Suprapubic skin (tissue), 3 donors: ENCODE data around the gene OSBPL9.

Source experiments
- POLR2A ChIP-seq, 2 donors: fragments of 450-650 bp; IDR thresholded peaks; one replicate each; pipeline ENCODE4 v1.6.1; 2017; ENCODE audit warnings: antibody characterized with exemption in 2 of 2, mild to moderate bottlenecking in 2 of 2, moderate library complexity in 2 of 2
- TF ChIP-seq, protein P1 (sequence below), 2 donors: fragments of 200-600 bp in 1 of 2; fragments of 450-650 bp in 1 of 2; sonication (generic) in 1 of 2; IDR thresholded peaks; one replicate each; pipeline ENCODE4 v1.5.1; 2016 to 2019; ENCODE audit warnings: antibody characterized with exemption in 2 of 2, mild to moderate bottlenecking in 1 of 2, moderate library complexity in 1 of 2

- TF ChIP-seq, protein P1, sequence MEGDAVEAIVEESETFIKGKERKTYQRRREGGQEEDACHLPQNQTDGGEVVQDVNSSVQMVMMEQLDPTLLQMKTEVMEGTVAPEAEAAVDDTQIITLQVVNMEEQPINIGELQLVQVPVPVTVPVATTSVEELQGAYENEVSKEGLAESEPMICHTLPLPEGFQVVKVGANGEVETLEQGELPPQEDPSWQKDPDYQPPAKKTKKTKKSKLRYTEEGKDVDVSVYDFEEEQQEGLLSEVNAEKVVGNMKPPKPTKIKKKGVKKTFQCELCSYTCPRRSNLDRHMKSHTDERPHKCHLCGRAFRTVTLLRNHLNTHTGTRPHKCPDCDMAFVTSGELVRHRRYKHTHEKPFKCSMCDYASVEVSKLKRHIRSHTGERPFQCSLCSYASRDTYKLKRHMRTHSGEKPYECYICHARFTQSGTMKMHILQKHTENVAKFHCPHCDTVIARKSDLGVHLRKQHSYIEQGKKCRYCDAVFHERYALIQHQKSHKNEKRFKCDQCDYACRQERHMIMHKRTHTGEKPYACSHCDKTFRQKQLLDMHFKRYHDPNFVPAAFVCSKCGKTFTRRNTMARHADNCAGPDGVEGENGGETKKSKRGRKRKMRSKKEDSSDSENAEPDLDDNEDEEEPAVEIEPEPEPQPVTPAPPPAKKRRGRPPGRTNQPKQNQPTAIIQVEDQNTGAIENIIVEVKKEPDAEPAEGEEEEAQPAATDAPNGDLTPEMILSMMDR (IDR thresholded peaks at IDR 0.05), result peak in 1 of 2 donors; percentile 6
- TF ChIP-seq POLR2A (IDR thresholded peaks at IDR 0.05), result no peak
Measured at GRCh38 chr1:51627672-51628071, 10.8 kb downstream of the OSBPL9 start.
